GOT3 (cell line): ENCODE data around the gene DCAF8L2.
"Not testable (repeated sequence)": the region's sequence is repeated elsewhere in the genome, so short reads cannot be mapped to it uniquely, and the experiment has no call there.

Experiments used
- DNase-seq: peaks from one replicate; lab custom pipeline; 2025; ENCODE audit warnings: mixed read lengths; lab: John Stamatoyannopoulos, UW

The DCAF8L2 gene

DNA sequence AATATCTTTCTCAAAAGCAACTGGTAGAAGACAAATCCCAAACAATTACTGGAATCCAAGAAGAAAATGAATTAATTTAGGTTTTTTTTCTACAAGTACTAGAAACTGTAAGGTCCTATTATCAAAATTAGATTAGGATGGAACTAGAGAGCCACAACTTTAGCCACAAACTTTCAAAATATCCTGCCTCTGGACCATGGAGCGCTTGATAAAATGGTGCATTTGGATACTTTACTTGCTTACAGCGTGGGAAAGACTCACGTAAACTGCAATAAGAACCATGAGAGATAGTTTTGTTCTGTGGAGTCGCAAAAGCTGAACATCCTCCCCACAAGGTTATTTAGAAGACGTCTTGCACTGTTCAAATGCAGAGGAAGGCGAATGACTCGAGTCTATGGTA, at the start of gene DCAF8L2:
TSS of gene DCAF8L2 (plus strand) at position 301 of the 400 bp plus-strand sequence. CDS start 156,552 bp downstream, outside the sequence.
- DNase-seq, result no peak

GRCh38 chrX:27541161-27541560, 49.0 kb upstream of the DCAF8L2 start:
- DNase-seq, result not testable (repeated sequence)

- no peak for DNase-seq
Observed at GRCh38 chrX:27548624-27549023, 41.5 kb upstream of the DCAF8L2 start.

GRCh38 chrX:27549688-27550087, 40.5 kb upstream of the DCAF8L2 start:
- no peak for DNase-seq

DNA sequence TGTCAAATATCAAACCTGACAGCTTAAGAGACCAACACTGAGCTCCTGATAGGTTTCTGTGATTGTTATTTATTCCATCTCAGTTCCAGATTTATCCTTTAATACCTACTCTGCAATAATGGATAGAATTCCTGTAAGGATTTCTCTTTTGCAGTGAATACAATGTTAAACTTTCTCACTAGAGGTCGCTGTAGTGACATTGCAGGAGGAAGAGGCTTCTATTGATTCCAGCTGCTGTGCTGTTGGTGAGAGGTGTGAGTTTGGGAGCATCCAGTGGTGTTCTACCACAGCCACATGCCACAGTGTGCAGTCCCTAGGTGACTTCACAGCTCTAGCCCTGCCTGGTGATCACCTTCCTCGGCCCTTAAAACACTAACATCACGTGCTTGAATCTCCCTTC, 34.6 kb upstream of the DCAF8L2 start:
- no peak for DNase-seq

DNA sequence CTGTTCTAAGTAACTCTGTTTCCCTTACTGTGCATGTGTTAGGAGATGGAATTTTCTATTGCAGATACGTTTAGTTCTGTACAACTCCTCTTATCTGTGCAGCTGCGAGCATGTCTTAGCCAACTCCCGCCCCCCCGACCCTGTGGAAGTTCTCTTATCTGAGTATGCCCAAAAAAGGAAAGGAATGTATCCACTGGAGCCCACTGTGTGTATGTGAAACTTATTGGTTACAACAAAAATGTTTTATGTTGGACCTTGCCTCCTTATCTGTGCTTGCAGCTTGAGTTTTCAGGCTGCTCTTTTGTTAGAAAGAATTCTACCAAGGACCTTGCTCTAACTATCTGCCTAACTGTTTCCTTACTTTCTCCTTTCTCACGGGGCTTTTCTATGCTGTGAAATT, 24.2 kb upstream of the DCAF8L2 start:
- DNase-seq, result no peak

- no peak for DNase-seq
Observed at GRCh38 chrX:27571164-27571563, 19.0 kb upstream of the DCAF8L2 start.

DNA sequence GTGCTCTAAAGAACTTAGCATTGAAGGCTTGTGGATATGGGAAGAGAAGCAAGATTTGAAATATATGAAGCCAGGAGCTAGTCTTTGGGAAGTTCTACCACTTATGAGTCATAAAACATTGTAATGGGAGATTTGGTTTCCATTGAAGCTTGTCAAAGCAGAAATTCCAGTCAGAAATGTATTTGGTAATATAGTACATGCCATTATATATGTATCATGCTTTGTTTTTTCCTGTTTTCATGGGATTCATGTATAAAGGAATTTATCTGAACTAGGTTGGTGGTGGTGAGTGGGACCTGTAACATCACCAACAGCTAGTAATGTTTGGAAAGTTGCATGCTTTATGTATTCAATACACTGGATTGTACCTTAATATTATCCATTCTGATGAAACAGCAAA, 14.6 kb upstream of the DCAF8L2 start:
- no peak for DNase-seq

DNA sequence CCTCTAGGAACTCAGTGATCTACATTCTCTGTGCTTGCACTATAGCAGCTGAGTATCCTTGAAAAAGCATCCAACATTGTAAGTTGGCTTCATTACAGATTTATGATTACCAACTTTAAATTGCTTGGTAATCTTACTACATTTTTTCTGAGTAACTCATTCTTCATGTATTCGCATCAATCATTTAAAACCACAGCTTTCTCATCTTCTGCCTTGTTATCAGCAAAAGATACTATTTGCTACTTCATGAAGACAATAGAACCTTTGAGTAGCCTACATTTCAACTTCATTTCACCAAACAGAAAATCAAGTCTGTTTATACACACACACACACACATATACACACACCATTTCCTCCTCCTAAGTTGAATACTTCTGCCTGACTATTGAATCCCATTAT, 6.2 kb upstream of the DCAF8L2 start:
- DNase-seq, result no peak

GRCh38 chrX:27591938-27592337, 1.8 kb downstream of the DCAF8L2 start:
- no peak for DNase-seq

- no peak for DNase-seq
Observed at GRCh38 chrX:27597508-27597907, 7.4 kb downstream of the DCAF8L2 start.

GRCh38 chrX:27598312-27598711, 8.2 kb downstream of the DCAF8L2 start:
- DNase-seq, result no peak

GRCh38 chrX:27599928-27600327, 9.8 kb downstream of the DCAF8L2 start:
- DNase-seq, result no peak

- no peak for DNase-seq
Observed at GRCh38 chrX:27600686-27601085, 10.5 kb downstream of the DCAF8L2 start.

GRCh38 chrX:27608671-27609070, 18.5 kb downstream of the DCAF8L2 start:
- no peak for DNase-seq

- no peak for DNase-seq
Observed at GRCh38 chrX:27619459-27619858, 29.3 kb downstream of the DCAF8L2 start.

GRCh38 chrX:27619975-27620374, 29.8 kb downstream of the DCAF8L2 start:
- no peak for DNase-seq

GRCh38 chrX:27622883-27623282, 32.7 kb downstream of the DCAF8L2 start:
- no peak for DNase-seq

DNA sequence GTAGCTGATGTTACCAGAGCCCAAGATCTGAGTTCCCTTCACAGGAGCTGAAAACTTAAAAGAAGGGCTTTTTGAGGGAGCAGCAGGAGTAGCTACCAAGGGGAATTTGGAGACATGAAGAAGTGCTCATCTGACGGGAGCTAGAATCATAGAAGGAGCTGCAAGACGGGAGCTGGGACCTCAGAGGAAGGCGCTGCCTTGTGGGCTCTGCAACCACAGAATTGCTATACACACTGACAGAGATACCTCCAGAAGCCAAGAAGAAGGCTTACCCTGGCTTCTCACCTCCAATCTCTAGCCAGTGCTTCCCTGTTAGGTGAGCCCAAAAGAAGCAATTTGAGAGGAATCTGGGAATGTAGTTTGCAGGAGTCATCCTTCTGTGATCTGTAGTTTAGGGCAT, 35.9 kb downstream of the DCAF8L2 start:
- DNase-seq, result no peak

DNA sequence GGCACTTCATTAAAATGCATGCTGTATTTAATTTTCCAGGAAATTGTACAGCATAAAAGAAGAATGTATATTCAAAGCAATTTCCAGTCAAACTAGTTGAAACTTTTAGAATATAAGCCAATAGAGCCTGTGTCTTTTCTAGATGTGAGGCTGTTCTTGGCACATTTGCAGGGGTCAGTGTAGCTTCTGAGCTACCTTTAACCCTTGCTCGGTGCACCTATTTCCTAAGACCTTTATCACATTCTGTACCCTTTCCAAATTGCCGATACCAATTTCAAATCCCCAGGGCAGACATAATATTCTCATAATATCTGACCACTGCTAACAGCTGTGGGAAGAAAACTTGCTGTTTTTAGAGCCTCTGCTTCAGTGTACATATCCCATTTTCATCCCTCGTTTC, 43.2 kb downstream of the DCAF8L2 start:
- no peak for DNase-seq

GRCh38 chrX:27656581-27656980, 66.4 kb downstream of the DCAF8L2 start:
- no peak for DNase-seq

DNA sequence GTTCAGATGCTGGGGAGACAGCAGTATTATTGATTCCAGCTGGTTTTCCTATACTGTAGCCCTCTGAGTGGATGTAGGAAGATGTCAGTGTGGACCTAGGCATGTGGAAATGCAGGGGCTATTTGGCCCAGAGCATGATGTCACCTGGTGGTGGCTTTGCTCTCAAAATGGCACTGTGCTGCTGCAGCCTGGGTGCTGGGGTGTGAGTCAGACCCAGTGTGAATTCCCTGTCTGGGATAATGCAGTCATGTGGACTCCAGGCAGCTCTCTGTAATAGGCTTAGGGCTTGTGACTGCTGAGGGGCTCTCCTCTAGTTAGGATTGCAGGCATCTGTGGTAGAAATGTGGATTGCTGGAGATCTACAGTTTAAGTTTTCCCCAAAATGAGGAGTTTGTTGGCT, 70.7 kb downstream of the DCAF8L2 start:
- no peak for DNase-seq

- no peak for DNase-seq
Observed at GRCh38 chrX:27671234-27671633, 81.1 kb downstream of the DCAF8L2 start.

DNA sequence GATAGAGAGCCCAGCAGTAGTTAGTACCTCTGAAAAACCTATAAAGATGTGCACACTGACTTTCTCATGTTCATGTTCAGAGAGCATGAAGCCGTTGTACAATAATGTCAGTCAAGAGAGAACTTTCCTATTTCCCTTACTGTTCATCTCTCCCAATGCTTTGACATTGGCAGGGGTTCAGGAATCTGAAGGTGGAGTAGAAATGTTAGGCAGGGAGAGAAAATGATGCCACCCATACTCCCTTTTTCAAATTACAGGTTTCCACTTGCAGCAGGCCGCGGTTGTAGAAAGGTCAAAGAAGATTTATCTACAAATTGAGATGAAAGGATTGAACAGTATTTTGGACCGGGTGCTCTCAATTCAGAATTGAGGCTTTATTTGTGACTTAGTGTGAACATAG, 84.3 kb downstream of the DCAF8L2 start:
- DNase-seq, result no peak

DNA sequence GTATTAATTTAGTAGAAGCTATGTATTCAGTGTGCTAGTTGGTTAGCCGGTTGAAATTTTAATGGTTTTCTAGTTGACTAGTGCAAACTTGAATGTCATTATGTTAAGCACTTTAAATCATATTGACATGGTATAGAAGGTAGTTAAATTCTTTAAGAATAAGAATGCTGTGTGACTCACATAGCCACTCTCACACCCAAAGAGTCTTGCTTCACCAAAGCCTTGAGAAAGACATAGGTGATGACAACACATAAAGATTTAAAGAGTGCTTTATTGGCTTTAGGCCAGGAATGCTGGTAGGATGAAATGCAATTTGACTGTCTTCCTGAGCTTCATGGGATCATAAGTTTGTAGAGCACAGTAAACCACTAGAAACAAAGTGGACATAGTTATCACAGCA, 85.3 kb downstream of the DCAF8L2 start:
- no peak for DNase-seq
